ENCODE data around the gene ERBIN.
A peak's percentile ranks its signal among the peaks of the same experiment; 100 is the strongest.
"Not testable (repeated sequence)": the region's sequence is repeated elsewhere in the genome, so short reads cannot be mapped to it uniquely, and the experiment has no call there.

The ERBIN gene

GRCh38 chr5:65970481-65971367, 44.3 kb downstream of the ERBIN start:
- Histone ChIP-seq H3K4me2 (ENCODE audit: low read depth, low read length, poor library complexity, severe bottlenecking) (peak overlapping the region; percentile 21), H3K9ac (ENCODE audit: low read length) (no peak overlapping the region), H3K4me3 (ENCODE audit: insufficient read depth, low read length, poor library complexity, severe bottlenecking) (no peak overlapping the region), H3K9me3 (ENCODE audit: insufficient read depth, low read length) (0 out of 2 replicates have a peak, but pooled peaks cover 4% of the 10 kb centered on the region), H3K9me2 (replicated peaks; ENCODE audit: insufficient read depth, low read length) (no peaks in the 10 kb centered on the region), H4K20me1 (ENCODE audit: low read depth, low read length) (peaks cover 52% of the 10 kb centered on the region), H3K79me2 (ENCODE audit: insufficient read depth, low read length) (peaks cover 92% of the 10 kb centered on the region), H3K36me3 (ENCODE audit: low read length) (peaks cover 13% of the 10 kb centered on the region; the same call in 1 of the 2 replicates), H3F3A (ENCODE audit: insufficient read depth) (no peaks in the 10 kb centered on the region; the same call in 1 of the 2 replicates), H3K27ac (ENCODE audit: low read depth, low read length) (no peak overlapping the region), H2AFZ (ENCODE audit: low read depth, low read length, severe bottlenecking) (no peak overlapping the region), H3K27me3 (ENCODE audit: low read length) (no peaks in the 10 kb centered on the region)
- no peak for TF ChIP-seq EZH2phosphoT487 (conservative IDR thresholded peaks at IDR 0.05; ENCODE audit: low read length)
- TF ChIP-seq, protein P1, sequence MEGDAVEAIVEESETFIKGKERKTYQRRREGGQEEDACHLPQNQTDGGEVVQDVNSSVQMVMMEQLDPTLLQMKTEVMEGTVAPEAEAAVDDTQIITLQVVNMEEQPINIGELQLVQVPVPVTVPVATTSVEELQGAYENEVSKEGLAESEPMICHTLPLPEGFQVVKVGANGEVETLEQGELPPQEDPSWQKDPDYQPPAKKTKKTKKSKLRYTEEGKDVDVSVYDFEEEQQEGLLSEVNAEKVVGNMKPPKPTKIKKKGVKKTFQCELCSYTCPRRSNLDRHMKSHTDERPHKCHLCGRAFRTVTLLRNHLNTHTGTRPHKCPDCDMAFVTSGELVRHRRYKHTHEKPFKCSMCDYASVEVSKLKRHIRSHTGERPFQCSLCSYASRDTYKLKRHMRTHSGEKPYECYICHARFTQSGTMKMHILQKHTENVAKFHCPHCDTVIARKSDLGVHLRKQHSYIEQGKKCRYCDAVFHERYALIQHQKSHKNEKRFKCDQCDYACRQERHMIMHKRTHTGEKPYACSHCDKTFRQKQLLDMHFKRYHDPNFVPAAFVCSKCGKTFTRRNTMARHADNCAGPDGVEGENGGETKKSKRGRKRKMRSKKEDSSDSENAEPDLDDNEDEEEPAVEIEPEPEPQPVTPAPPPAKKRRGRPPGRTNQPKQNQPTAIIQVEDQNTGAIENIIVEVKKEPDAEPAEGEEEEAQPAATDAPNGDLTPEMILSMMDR (IDR thresholded peaks at IDR 0.05; ENCODE audit: insufficient read depth, low read length, poor library complexity, severe bottlenecking): no peak

- Histone ChIP-seq H3K9ac (ENCODE audit: low read length) (no peak overlapping the region), H4K20me1 (ENCODE audit: low read depth, low read length) (peaks cover 46% of the 10 kb centered on the region), H3K36me3 (ENCODE audit: low read length) (peaks cover 13% of the 10 kb centered on the region; the same call in 1 of the 2 replicates), H3K79me2 (ENCODE audit: insufficient read depth, low read length) (peaks cover 92% of the 10 kb centered on the region), H3K9me3 (ENCODE audit: insufficient read depth, low read length) (0 out of 2 replicates have a peak, but pooled peaks cover 4% of the 10 kb centered on the region), H3K4me2 (ENCODE audit: low read depth, low read length, poor library complexity, severe bottlenecking) (no peak overlapping the region), H3K9me2 (replicated peaks; ENCODE audit: insufficient read depth, low read length) (no peaks in the 10 kb centered on the region), H3K27me3 (ENCODE audit: low read length) (no peaks in the 10 kb centered on the region), H3K27ac (ENCODE audit: low read depth, low read length) (no peak overlapping the region), H2AFZ (ENCODE audit: low read depth, low read length, severe bottlenecking) (no peak overlapping the region), H3K4me3 (ENCODE audit: insufficient read depth, low read length, poor library complexity, severe bottlenecking) (no peak overlapping the region), H3F3A (ENCODE audit: insufficient read depth) (no peaks in the 10 kb centered on the region; the same call in 1 of the 2 replicates)
- no peak for TF ChIP-seq EZH2phosphoT487 (conservative IDR thresholded peaks at IDR 0.05; ENCODE audit: low read length)
- TF ChIP-seq, protein P1 (IDR thresholded peaks at IDR 0.05; ENCODE audit: insufficient read depth, low read length, poor library complexity, severe bottlenecking): no peak
Measured at GRCh38 chr5:65971643-65972042, 45.3 kb downstream of the ERBIN start.

DNA sequence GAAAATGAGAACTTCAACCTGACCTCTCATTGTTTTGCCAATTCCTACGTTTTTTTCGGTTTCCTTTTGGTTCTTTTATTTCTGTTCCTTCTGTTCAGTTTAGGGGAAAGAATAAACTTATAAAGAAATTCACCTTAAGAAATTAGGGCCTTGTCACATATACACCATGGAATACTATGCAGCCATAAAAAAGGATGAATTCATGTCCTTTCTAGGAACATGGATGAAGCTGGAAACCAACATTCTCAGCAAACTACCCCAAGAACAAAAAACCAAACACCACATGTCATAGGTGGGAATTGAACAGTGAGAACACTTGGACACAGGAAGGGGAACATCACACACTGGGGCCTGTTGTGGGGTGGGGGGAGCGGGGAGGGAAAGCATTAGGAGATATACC, 46.5 kb downstream of the ERBIN start:
- H3K36me3 ChIP-seq (ENCODE audit: low read length): peaks cover 13% of the 10 kb centered on the region; the same call in 1 of the 2 replicates
- H4K20me1 ChIP-seq (ENCODE audit: low read depth, low read length): peaks cover 38% of the 10 kb centered on the region

GRCh38 chr5:65978251-65978650, 51.9 kb downstream of the ERBIN start:
- no peak overlapping the region for H2AFZ ChIP-seq (ENCODE audit: low read depth, low read length, severe bottlenecking)
- TF ChIP-seq, protein P1 (IDR thresholded peaks at IDR 0.05; ENCODE audit: insufficient read depth, low read length, poor library complexity, severe bottlenecking): no peak
- no peaks in the 10 kb centered on the region for H3K36me3 ChIP-seq (ENCODE audit: low read length)
- H3K9ac ChIP-seq (ENCODE audit: low read length): no peak overlapping the region
- no peaks in the 10 kb centered on the region for H3K27me3 ChIP-seq (ENCODE audit: low read length)
- no peaks in the 10 kb centered on the region for H3K9me3 ChIP-seq (ENCODE audit: insufficient read depth, low read length)
- H3K79me2 ChIP-seq (ENCODE audit: insufficient read depth, low read length): peaks cover 84% of the 10 kb centered on the region
- no peak overlapping the region for H3K4me3 ChIP-seq (ENCODE audit: insufficient read depth, low read length, poor library complexity, severe bottlenecking)
- no peak overlapping the region for H3K27ac ChIP-seq (ENCODE audit: low read depth, low read length)
- peaks cover 5% of the 10 kb centered on the region; the same call in 1 of the 2 replicates for H3F3A ChIP-seq (ENCODE audit: insufficient read depth)
- peaks cover 13% of the 10 kb centered on the region for H4K20me1 ChIP-seq (ENCODE audit: low read depth, low read length)
- no peak overlapping the region for H3K4me2 ChIP-seq (ENCODE audit: low read depth, low read length, poor library complexity, severe bottlenecking)
- no peaks in the 10 kb centered on the region for H3K9me2 ChIP-seq (replicated peaks; ENCODE audit: insufficient read depth, low read length)

More for the DNA sequence above, 46.5 kb downstream of the ERBIN start:
- not testable (repeated sequence) for H2AFZ ChIP-seq (ENCODE audit: low read depth, low read length, severe bottlenecking); H3F3A ChIP-seq (ENCODE audit: insufficient read depth); H3K9ac ChIP-seq (ENCODE audit: low read length); H3K27me3 ChIP-seq (ENCODE audit: low read length); H3K9me2 ChIP-seq (replicated peaks; ENCODE audit: insufficient read depth, low read length); H3K4me2 ChIP-seq (ENCODE audit: low read depth, low read length, poor library complexity, severe bottlenecking); H3K4me3 ChIP-seq (ENCODE audit: insufficient read depth, low read length, poor library complexity, severe bottlenecking); H3K9me3 ChIP-seq (ENCODE audit: insufficient read depth, low read length); H3K27ac ChIP-seq (ENCODE audit: low read depth, low read length)
- peaks cover 85% of the 10 kb centered on the region for H3K79me2 ChIP-seq (ENCODE audit: insufficient read depth, low read length)
